Measurements from ENCODE around the gene KRTAP19-4.
"Not testable (repeated sequence)": the region's sequence is repeated elsewhere in the genome, so short reads cannot be mapped to it uniquely, and the experiment has no call there.

Gene KRTAP19-4, protein sequence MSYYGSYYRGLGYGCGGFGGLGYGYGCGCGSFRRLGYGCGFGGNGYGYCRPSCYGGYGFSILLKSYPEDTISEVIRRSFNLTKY

DNA sequence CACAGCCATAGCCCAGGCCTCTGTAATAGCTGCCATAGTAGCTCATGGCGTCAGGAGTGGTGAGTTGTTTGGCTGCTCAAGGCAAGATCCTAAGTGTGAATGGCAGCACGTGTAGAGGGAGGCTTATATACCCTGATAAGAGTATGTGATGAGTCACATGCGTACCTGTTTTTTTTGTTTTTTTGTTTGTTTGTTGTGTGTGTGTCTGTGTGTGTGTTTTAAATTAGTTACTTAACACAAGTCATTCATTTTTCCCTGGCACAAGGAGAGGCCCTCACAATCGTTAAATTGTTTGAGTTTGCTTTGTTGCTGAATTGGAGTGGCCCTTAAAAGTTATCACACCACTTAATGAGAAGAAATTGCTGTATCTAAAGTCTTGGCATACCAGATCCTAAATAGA is at the start of gene KRTAP19-4:
Gene KRTAP19-4, minus strand, starts transcription at position 101 of the 400 bp plus-strand sequence. Its CDS starts 55 bp downstream, at position 46.
- ATAC-seq: no peak

DNA sequence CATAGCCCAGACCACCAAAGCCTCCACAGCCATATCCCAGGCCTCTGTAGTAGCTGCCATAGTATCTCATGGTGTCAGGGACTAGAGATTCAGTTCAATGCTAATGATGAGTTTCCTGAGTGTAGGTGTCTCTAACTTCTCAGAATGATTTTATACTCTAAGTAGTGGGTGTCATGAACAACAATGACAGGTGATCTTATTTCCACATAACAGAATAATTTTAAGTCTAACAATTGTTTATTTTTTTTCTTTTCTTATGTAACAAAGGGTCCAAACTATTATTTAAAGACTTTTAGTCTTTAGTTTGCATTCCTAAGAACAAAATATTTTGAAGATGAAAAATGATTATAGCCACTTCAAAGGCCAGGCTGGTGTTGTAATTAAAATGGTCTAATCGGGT is 44.8 kb upstream of the KRTAP19-4 start, which contains the start of gene KRTAP19-6:
Gene KRTAP19-6, minus strand, starts transcription at position 101 of the 400 bp plus-strand sequence. Its CDS starts 31 bp downstream, at position 70.
- no peak for ATAC-seq

- no peak for ATAC-seq
Measured at GRCh38 chr21:30518876-30519275, 21.9 kb upstream of the KRTAP19-4 start.

DNA sequence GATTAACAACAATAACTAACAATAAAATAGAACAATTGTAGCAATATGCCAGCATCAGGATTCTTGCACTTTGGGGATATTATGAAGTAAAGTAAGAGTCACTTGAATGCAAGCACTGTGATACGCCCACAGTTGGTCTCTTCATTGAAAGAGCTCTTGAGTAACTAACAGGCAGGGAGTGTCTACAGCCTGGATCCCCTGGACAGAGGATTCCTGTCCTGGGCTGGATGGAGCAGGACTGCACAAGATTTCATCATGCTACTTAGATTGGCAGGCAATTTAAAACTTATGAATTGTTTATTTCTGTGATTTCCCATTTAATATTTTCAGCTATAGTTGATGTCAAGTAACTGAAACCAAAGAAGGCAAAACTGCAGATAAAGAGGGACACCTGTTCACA is 18.7 kb upstream of the KRTAP19-4 start:
- ATAC-seq: no peak

GRCh38 chr21:30505621-30506205 is 8.7 kb upstream of the KRTAP19-4 start:
- not testable (repeated sequence) for ATAC-seq

GRCh38 chr21:30502041-30502440 is 5.1 kb upstream of the KRTAP19-4 start, which contains the start of gene KRTAP19-5:
Gene KRTAP19-5, minus strand, starts transcription at chr21:30502141. Its CDS starts 51 bp downstream, at chr21:30502090.
- no peak for ATAC-seq

DNA sequence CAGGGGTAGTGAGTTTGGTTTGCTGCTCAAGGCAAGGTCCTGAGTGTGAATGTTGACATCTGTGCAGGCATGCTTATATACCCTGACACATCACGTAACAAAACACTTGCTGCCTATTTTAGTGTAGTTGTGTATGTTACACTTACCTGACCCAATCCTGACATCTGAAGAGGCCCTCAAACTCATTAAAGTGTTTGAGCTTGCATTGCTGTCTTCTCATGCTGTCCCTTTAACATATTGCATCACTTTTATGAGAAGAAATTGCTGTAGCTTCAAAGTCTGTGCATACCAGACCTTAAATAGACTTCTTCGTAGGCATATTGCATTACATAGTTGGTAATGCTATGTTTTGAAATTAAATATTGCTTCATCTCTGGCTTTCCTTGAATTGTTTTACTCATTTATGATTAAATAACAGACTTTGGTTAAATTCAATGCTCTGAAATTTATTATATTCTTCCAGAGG is 5.0 kb downstream of the KRTAP19-4 start, which contains the start of gene KRTAP19-3:
Gene KRTAP19-3, minus strand, starts transcription at position 51 of the 466 bp plus-strand sequence. CDS start 56 bp downstream, outside the sequence.
- no peak for ATAC-seq

GRCh38 chr21:30487336-30487735 is 9.6 kb downstream of the KRTAP19-4 start, which contains the start of gene KRTAP19-2:
Gene KRTAP19-2, minus strand, starts transcription at chr21:30487436. Its CDS starts 88 bp downstream, at chr21:30487348.
- ATAC-seq: no peak

GRCh38 chr21:30486180-30486579 is 10.8 kb downstream of the KRTAP19-4 start:
- no peak for ATAC-seq

DNA sequence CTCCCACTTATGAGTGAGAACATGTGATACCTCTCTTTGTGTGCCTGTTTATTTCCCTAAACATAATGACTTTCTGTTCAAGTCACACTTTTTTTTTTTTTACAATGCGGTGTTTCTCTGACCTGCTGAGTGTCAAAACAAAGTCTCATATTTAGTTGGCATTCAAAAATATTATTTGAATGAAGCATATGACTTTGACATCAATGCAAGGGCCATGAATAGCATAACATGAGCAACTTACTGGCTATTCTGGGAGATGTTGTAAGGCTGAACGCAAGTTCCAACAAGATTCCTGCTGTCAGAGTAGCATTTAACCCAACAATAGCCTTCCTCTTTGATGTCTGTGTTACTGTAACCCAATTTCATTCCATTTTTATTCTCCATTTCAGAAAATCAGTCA is 14.8 kb downstream of the KRTAP19-4 start:
- ATAC-seq: no peak

DNA sequence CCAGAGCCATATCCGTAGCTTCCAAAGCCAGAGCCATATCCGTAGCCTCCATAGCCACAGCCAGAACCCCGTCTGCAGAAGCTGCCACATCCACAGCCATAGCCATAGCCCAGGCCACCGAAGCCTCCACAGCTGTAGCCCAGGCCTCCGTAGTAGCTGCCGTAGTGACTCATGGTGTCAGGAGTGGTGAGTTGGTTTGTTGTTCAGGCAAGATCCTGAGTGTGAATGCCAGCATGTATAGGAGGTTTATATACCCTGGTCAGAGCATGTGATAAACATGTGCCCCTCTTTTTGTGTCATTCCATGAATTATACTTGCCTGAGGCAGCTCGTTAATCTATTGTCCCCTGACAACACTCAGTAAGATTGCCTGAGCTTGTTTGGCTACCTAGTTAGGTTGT is 16.8 kb downstream of the KRTAP19-4 start, which contains the start of gene KRTAP19-1:
Gene KRTAP19-1, minus strand, starts transcription at position 223 of the 400 bp plus-strand sequence. Its CDS starts 50 bp downstream, at position 173.
- no peak for ATAC-seq

DNA sequence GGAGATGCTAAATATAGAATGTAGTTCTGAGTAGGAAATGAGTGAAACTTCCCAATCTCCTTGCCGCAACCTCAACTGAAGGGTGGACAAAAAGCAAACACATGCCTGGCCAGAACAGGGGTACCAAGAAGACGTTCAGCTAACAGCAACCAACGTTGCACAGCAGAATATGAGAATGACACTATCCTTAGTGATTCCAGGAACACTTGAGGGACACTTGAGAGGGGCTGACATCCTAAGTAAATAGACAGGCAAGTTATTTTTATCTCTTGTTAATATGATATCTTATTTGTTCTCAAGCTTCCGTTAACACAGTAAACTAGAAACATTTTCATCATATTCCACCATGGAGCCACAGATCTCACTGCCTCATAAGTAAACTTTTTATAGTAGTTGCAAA is 17.7 kb downstream of the KRTAP19-4 start:
- no peak for ATAC-seq

DNA sequence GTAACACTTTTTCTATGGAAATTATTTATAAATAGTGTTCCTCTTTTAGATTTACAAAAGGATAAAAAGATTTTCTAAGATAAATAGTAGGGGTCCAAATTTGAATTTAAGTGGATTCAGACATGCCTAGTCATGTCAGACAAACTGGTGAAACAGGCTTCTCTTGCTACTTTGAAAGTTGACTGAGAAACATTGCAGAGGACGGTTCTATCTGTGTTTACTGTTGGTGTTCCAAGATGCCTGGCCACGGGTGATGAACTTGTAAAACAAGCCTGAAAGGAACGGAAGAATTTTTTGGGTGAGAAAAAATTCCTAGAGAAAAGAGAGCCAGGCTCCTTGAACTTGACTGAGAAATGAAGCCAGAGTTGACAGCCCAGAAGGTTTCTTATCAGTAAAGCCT is 19.0 kb downstream of the KRTAP19-4 start:
- ATAC-seq: no peak

DNA sequence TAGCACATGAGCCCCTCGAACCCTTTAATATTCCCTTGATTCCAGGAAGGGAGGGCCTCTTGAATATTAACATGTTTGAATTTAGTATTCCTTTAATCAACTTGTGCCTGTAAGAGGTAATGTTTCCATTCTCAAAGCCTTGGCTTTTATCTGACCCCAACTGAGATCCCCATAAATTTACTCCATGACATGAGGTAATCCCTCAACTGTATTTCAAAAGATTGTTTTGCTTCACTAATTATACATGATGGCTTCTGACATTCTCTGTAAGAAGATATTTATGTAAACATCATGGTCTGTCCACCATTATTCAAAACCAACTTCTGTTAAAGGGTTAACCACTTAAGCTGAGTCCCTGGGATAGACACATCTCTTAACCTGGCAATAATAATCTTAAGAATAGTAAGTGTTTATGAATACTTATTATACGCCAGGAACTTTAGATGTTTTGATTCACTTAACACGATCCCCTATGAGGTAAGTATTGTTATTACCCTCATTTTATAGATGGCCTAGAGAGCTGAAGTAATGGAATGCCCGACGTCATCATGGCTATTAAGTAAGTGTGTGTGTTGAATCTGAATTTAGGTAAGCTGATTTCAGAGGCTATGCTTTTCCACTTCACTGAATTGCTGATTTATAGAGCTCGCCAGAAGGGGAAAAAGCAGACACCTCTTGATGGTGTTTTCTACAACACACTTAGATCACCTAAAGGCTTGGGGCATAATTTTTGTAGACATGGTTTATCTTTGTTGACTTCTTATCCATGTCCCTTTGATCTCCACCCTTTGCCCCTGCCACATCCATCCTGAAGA is 27.9 kb downstream of the KRTAP19-4 start:
- no peak for ATAC-seq

GRCh38 chr21:30463713-30464112 is 33.3 kb downstream of the KRTAP19-4 start:
- ATAC-seq: no peak

- ATAC-seq: no peak
Measured at GRCh38 chr21:30448514-30448913, 48.5 kb downstream of the KRTAP19-4 start.

GRCh38 chr21:30447056-30447455 is 49.9 kb downstream of the KRTAP19-4 start:
- no peak for ATAC-seq

All from activated CD4-positive, CD25-positive, alpha-beta regulatory T cell treated with anti-CD3 and anti-CD28 coated beads, Interleukin-2, amount 50 U/mL, for 24 hours (primary cell).